DMS153 treated with DMSO at 0.1 percent for 48 hours (cell line): ENCODE results near the gene MAP3K21.
A peak's percentile ranks its signal among the peaks of the same experiment; 100 is the strongest.

Source experiments
- DNase-seq: peaks from one replicate; lab custom pipeline; 2025; ENCODE audit not compliant: unreplicated experiment; lab: John Stamatoyannopoulos, UW

Gene MAP3K21

DNA sequence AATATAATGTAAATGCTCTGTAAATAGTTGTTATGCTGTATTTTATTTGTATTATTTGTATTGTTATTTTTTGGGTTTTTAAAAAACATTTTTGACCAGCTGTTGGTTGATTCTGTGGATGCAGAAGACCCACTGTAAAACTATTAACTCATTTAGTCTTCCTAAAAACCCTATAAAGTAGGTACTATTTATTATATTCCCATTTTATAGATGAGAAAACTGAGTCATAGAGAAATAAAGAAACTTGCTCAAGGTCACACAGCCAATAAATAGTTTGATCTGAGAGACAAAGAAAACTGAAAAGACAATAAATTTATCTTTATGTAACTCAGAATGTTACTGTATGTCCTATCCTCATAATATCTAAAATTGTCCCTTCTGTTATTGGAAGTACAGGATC is 1.2 kb upstream of the MAP3K21 start:
- no peak for DNase-seq

- peak; percentile 53 for DNase-seq
Measured at GRCh38 chr1:233326811-233327650, 493 bp upstream of the MAP3K21 start.

DNA sequence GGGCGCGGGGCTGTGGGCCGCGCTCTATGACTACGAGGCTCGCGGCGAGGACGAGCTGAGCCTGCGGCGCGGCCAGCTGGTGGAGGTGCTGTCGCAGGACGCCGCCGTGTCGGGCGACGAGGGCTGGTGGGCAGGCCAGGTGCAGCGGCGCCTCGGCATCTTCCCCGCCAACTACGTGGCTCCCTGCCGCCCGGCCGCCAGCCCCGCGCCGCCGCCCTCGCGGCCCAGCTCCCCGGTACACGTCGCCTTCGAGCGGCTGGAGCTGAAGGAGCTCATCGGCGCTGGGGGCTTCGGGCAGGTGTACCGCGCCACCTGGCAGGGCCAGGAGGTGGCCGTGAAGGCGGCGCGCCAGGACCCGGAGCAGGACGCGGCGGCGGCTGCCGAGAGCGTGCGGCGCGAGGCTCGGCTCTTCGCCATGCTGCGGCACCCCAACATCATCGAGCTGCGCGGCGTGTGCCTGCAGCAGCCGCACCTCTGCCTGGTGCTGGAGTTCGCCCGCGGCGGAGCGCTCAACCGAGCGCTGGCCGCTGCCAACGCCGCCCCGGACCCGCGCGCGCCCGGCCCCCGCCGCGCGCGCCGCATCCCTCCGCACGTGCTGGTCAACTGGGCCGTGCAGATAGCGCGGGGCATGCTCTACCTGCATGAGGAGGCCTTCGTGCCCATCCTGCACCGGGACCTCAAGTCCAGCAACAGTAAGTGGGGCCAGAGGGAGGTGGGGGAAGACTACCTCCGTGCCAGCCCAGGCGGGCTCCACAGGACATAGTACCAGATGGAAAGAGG is 808 bp downstream of the MAP3K21 start:
- DNase-seq, result no peak

- DNase-seq, result no peak
Measured at GRCh38 chr1:233331676-233332519, 4.4 kb downstream of the MAP3K21 start.

- no peak for DNase-seq
Measured at GRCh38 chr1:233333086-233333485, 5.6 kb downstream of the MAP3K21 start.

DNA sequence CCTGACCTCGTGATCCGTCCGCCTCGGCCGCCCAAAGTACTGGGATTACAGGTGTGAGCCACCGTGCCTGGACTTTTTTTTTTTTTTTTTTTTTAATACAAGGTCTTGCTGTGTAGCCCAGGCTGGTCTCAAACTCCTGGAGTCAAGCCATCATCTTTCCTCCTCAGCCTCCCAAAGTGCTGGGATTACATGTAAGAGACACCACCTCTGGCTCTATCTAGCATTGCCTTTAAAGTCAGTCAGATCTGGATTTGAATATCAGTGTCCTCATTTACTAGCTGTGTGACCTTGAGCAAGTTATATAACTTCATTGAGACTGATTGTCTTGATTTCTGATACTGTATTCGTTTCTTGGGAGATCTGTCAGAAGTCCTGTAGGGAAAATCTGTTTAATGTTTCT is 6.6 kb downstream of the MAP3K21 start:
- no peak for DNase-seq

GRCh38 chr1:233336554-233337456 is 9.3 kb downstream of the MAP3K21 start:
- no peak for DNase-seq

DNA sequence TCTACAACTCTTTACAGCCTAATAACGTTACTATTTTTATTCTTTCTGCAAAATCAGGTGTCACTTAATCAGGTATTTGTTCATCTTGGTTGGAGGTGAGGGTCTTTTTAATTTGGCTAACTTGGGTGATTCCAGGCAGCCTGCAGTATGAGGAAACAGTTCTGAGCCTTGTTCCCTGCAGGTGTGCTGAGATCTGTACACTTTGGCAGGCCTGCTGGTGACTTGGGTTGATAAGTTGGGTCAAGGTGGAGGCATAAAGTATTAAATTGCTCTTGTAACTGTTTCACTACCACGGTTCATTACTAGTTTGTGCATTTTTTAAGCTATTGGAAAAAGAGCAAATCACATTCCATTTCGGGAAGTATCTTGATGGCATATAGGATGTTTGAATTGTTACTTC is 10.0 kb downstream of the MAP3K21 start:
- DNase-seq, result no peak

GRCh38 chr1:233338102-233338501 is 10.6 kb downstream of the MAP3K21 start:
- DNase-seq, result no peak

DNA sequence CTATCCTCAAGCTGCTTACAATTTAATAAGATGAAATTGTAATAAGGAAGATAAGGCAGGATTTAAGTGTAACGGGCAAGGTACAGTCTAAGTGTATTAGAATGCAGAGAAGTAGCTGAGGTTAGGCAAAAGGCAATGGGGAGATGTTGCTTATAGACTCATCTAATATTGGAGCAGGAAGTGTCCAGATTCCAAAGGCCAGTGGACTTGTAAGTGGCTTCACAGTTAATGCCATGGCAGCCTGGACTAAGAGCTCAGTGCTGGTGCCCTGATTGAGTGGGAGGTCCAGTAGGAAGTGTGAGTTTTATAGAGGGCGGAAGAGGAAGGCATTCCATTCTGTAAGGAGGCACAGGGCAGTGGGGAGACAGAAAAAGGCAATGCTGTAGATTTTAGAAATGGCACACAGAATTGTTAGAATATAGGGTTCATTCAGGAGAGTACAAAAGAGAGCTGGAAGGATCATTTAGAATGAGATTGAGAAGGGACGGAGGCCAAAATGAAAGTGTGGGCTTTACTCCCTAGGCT is 12.6 kb downstream of the MAP3K21 start:
- no peak for DNase-seq

DNA sequence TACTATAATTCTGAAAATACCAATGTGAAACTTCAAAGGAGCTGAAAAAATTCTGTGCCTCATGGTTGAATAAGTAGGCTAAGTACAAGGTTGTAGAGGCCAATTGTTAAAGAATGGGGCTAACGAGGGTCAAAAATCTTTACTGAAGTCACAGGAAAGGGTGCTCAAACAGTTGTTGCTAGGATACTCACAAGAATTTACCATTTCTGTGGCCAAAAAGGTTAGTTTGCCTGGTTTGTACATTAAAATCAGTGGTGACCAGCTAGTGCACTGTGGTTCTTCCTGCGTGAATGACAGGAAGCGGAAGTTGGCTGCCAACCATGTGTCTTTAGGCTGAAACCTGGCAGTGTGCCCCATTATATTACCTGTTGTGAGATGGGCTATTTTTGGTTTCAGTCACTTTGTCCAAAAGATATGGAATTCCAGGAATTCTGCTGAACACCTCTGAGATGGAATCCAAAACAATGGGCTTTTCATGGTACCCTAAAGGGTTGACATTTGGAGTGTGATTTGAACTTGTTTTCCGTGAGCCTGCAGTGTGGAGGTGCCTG is 13.5 kb downstream of the MAP3K21 start:
- DNase-seq, result no peak

GRCh38 chr1:233342086-233342485 is 14.6 kb downstream of the MAP3K21 start:
- DNase-seq, result no peak

- no peak for DNase-seq
Measured at GRCh38 chr1:233343262-233343661, 15.7 kb downstream of the MAP3K21 start.

GRCh38 chr1:233347338-233347737 is 19.8 kb downstream of the MAP3K21 start:
- DNase-seq, result no peak

- DNase-seq, result no peak
Measured at GRCh38 chr1:233349137-233349536, 21.6 kb downstream of the MAP3K21 start.

- no peak for DNase-seq
Measured at GRCh38 chr1:233354983-233355382, 27.5 kb downstream of the MAP3K21 start.

DNA sequence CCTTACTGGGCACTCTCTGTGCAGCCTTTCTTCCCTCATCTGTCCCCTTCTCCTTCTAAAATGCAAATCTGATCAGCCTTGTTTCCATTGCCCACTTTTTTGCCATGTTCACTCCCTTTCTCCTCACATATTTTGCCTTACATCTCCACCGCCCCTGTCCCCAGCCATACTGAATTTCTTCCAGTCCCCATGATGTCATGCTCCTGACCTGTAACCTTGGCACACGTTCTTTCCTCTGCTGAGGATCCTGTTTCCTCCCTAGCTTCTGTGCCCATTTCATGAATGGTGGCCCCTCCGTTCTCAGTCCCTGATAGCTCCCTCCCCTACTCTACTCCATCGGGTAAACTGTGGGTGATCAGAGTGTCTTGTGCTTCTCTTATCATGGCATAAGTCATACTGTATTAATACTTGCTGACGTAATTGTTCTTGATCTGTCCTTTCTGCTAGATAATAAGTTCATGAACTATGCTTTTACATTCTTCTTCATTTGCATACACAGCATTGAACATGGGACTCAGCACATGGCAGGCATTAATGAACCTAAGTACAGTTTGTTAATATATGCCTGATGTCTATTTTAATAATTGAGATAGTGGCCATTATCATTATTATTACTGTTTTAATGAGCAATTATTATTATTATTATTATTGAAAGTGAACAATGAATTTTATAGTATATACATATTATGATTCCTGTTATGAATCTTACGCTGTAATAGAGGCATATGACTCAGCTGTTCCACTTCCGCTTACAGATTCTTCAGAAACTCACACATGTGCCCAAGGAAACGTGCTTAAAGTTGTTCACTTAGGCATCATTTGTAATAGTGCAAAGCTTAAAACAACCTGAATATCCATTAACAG is 28.5 kb downstream of the MAP3K21 start:
- no peak for DNase-seq

DNA sequence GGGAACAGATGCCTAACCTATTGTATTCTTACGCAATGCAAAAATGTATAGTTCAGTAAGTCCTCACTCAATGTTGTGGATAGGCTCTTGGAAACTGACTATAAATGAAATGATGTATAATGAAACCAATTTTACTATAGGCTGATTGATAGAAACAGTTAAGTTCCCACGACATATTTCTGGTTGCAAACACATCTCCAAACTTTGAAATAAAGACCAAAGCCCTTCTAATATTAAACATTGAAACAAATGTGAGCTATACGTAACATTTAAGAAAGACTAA is 29.1 kb downstream of the MAP3K21 start:
- no peak for DNase-seq
